HepG2 (cell line): ENCODE measurements around the gene FAM53C. TPM values are rescaled to one million over a fixed set of nuclear protein-coding genes. Genes with fewer than 3 reads are reported as not detected.

Experiments
- AKAP8 ChIP-seq: sonication (generic); formaldehyde crosslinking; IDR thresholded peaks from 2 replicates; pipeline ENCODE4 v1.5.1; 2020; ENCODE audit warnings: mild to moderate bottlenecking, missing genetic modification reagents
- CENPT ChIP-seq: sonication (generic); formaldehyde crosslinking; IDR thresholded peaks from 2 replicates; pipeline ENCODE4 v1.8.0; 2022; ENCODE audit warnings: low read depth, mild to moderate bottlenecking, moderate library complexity, missing genetic modification reagents
- HHEX ChIP-seq: IDR thresholded peaks from 2 replicates; pipeline ENCODE4 v1.6.1; 2016; ENCODE audit warnings: control low read depth
- ONECUT2 ChIP-seq: sonication (generic); formaldehyde crosslinking; IDR thresholded peaks from 2 replicates; pipeline ENCODE4 v1.4.0; 2020; ENCODE audit warnings: missing genetic modification reagents
- TOPORS ChIP-seq: sonication (generic); formaldehyde crosslinking; IDR thresholded peaks from 2 replicates; pipeline ENCODE4 v1.8.0; 2023; ENCODE audit warnings: mild to moderate bottlenecking, missing genetic modification reagents
- XRCC5 ChIP-seq: fragments of 200-400 bp; formaldehyde crosslinking; optimal IDR thresholded peaks from 2 replicates; pipeline ENCODE3; 2017; ENCODE audit warnings: mild to moderate bottlenecking, low read length
- ZNF589 ChIP-seq: sonication (generic); formaldehyde crosslinking; conservative IDR thresholded peaks from 2 replicates; pipeline ENCODE4 v1.8.0; 2022; ENCODE audit warnings: mild to moderate bottlenecking, moderate library complexity, missing genetic modification reagents
- ZNF720 ChIP-seq: sonication (generic); formaldehyde crosslinking; IDR thresholded peaks from 2 replicates; pipeline ENCODE4 v1.4.0; 2020; ENCODE audit warnings: missing genetic modification reagents
- polyA plus RNA-seq, 8 experiments: library from polyadenylated mRNA; depleted of rRNA in 3 of 8; stranded (reverse) in 7 of 8; unstranded in 1 of 8; fragments of >200 nt; fragmentation: Illumina TruSeq in 4 of 8; extraction: Trizol in 4 of 8; gene quantifications; 2 replicates each; pipeline versions ENCODE4 v1.2.1 to v1.2.3, GENCODE V29; 2011 to 2016; ENCODE audit warnings: low read depth in 4 of 8, missing spikeins in 1 of 8, mixed read lengths in 1 of 8; ENCODE audit not compliant: insufficient read depth in 1 of 8
- total RNA-seq, 5 experiments: library from RNA; depleted of rRNA; stranded (reverse); fragments of >200 nt; fragmentation: Illumina TruSeq; extraction: Trizol; gene quantifications; 2 replicates each; pipeline ENCODE4 v1.2.3, GENCODE V29; 2016; ENCODE audit warnings: low read depth in 1 of 5
- TF ChIP-seq, protein P1 (sequence below): sonication (generic); formaldehyde crosslinking; IDR thresholded peaks from 2 replicates; pipeline ENCODE4 v1.5.0; 2020; ENCODE audit warnings: mild to moderate bottlenecking, missing genetic modification reagents, borderline replicate concordance
- TF ChIP-seq, protein P2 (sequence below): sonication (generic); formaldehyde crosslinking; IDR thresholded peaks from 2 replicates; pipeline ENCODE4 v1.4.0; 2020; ENCODE audit warnings: missing genetic modification reagents, borderline replicate concordance
- TF ChIP-seq, protein P3 (sequence below): sonication (generic); formaldehyde crosslinking; IDR thresholded peaks from 2 replicates; pipeline ENCODE4 v1.4.0; 2020; ENCODE audit warnings: missing genetic modification reagents, borderline replicate concordance
- TF ChIP-seq, protein P4 (sequence below): sonication (generic); formaldehyde crosslinking; IDR thresholded peaks from 2 replicates; pipeline ENCODE4 v1.5.1; 2020; ENCODE audit warnings: mild to moderate bottlenecking, missing genetic modification reagents, moderate library complexity
- TF ChIP-seq, protein P5 (sequence below): sonication (generic); formaldehyde crosslinking; IDR thresholded peaks from 2 replicates; pipeline ENCODE4 v1.4.0; 2020; ENCODE audit warnings: mild to moderate bottlenecking, missing genetic modification reagents
- TF ChIP-seq, protein P6 (sequence below): sonication (generic); formaldehyde crosslinking; IDR thresholded peaks from 2 replicates; pipeline ENCODE4 v1.4.0; 2020; ENCODE audit warnings: mild to moderate bottlenecking, missing genetic modification reagents

The FAM53C gene
- total and polyA plus RNA-seq, 2 of the 13 experiments (the other 11 are each of a cell fraction or from before 2014, with no cell fraction given): 26.9 to 30.1 TPM

DNA sequence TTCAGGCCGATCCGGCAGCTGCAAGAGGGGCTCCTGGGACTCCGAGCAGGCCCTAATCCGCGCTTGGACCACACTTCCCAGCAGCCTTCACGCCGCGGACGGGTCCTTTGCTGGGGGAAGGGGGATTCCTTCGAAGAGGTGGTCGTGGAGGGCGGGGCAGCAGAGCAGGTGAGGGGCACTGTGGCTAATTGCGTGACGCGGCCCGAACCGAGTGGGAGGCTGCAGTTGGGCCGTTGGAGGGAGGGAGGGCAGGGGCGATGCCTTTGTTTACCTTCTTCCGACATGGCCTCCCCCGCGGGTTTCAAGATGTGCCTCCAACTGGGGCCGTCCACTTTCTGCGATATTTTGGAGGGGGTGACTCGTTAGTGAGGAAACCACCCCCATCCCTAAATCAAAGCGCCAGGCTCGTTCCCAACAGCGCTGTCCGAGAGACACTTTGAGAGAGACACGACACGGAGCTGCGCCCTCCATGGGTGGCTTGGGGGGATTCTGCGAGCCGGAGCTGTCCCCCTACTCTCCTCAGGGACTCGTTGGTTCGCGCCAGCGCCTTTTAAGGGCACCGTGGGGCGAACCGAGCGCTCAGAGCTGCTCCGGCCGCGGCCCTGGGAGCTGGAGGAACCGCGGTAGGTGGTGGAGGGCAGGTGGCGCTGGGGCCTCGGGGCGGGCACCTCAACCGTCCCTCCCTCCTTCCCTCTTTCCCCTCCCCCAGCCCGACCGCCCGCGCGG, at the start of gene FAM53C (continued):
- TF ChIP-seq, protein P1, sequence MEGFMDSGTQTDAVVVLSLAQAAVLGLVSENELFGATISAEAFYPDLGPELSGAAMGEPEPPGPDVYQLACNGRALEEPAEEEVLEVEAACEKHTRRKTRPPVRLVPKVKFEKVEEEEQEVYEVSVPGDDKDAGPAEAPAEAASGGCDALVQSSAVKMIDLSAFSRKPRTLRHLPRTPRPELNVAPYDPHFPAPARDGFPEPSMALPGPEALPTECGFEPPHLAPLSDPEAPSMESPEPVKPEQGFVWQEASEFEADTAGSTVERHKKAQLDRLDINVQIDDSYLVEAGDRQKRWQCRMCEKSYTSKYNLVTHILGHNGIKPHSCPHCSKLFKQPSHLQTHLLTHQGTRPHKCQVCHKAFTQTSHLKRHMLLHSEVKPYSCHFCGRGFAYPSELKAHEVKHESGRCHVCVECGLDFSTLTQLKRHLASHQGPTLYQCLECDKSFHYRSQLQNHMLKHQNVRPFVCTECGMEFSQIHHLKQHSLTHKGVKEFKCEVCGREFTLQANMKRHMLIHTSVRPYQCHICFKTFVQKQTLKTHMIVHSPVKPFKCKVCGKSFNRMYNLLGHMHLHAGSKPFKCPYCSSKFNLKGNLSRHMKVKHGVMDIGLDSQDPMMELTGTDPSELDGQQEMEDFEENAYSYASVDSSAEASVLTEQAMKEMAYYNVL (CRISPR knock-in tag): peak; percentile 87
- TF ChIP-seq, protein P2, sequence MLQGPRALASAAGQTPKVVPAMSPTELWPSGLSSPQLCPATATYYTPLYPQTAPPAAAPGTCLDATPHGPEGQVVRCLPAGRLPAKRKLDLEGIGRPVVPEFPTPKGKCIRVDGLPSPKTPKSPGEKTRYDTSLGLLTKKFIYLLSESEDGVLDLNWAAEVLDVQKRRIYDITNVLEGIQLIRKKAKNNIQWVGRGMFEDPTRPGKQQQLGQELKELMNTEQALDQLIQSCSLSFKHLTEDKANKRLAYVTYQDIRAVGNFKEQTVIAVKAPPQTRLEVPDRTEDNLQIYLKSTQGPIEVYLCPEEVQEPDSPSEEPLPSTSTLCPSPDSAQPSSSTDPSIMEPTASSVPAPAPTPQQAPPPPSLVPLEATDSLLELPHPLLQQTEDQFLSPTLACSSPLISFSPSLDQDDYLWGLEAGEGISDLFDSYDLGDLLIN: 0 out of 2 replicates have a peak, but pooled peaks have one; percentile 76
- peak; percentile 57; the same call in 1 of the 2 replicates for TF ChIP-seq CENPT (CRISPR knock-in tag)
- TF ChIP-seq ZNF720 (CRISPR knock-in tag): no peak
- TF ChIP-seq, protein P3, sequence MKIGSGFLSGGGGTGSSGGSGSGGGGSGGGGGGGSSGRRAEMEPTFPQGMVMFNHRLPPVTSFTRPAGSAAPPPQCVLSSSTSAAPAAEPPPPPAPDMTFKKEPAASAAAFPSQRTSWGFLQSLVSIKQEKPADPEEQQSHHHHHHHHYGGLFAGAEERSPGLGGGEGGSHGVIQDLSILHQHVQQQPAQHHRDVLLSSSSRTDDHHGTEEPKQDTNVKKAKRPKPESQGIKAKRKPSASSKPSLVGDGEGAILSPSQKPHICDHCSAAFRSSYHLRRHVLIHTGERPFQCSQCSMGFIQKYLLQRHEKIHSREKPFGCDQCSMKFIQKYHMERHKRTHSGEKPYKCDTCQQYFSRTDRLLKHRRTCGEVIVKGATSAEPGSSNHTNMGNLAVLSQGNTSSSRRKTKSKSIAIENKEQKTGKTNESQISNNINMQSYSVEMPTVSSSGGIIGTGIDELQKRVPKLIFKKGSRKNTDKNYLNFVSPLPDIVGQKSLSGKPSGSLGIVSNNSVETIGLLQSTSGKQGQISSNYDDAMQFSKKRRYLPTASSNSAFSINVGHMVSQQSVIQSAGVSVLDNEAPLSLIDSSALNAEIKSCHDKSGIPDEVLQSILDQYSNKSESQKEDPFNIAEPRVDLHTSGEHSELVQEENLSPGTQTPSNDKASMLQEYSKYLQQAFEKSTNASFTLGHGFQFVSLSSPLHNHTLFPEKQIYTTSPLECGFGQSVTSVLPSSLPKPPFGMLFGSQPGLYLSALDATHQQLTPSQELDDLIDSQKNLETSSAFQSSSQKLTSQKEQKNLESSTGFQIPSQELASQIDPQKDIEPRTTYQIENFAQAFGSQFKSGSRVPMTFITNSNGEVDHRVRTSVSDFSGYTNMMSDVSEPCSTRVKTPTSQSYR (CRISPR knock-in tag): peak; percentile 95; the same call in 1 of the 2 replicates
- no peak; the same call in 1 of the 2 replicates for TF ChIP-seq AKAP8 (CRISPR knock-in tag)
- TF ChIP-seq, protein P4, sequence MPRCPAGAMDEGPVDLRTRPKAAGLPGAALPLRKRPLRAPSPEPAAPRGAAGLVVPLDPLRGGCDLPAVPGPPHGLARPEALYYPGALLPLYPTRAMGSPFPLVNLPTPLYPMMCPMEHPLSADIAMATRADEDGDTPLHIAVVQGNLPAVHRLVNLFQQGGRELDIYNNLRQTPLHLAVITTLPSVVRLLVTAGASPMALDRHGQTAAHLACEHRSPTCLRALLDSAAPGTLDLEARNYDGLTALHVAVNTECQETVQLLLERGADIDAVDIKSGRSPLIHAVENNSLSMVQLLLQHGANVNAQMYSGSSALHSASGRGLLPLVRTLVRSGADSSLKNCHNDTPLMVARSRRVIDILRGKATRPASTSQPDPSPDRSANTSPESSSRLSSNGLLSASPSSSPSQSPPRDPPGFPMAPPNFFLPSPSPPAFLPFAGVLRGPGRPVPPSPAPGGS (CRISPR knock-in tag): no peak
- TF ChIP-seq, protein P5, sequence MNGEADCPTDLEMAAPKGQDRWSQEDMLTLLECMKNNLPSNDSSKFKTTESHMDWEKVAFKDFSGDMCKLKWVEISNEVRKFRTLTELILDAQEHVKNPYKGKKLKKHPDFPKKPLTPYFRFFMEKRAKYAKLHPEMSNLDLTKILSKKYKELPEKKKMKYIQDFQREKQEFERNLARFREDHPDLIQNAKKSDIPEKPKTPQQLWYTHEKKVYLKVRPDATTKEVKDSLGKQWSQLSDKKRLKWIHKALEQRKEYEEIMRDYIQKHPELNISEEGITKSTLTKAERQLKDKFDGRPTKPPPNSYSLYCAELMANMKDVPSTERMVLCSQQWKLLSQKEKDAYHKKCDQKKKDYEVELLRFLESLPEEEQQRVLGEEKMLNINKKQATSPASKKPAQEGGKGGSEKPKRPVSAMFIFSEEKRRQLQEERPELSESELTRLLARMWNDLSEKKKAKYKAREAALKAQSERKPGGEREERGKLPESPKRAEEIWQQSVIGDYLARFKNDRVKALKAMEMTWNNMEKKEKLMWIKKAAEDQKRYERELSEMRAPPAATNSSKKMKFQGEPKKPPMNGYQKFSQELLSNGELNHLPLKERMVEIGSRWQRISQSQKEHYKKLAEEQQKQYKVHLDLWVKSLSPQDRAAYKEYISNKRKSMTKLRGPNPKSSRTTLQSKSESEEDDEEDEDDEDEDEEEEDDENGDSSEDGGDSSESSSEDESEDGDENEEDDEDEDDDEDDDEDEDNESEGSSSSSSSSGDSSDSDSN (CRISPR knock-in tag): peak; percentile 91
- TF ChIP-seq ONECUT2 (CRISPR knock-in tag): no peak
- no peak for TF ChIP-seq HHEX
- TF ChIP-seq, protein P6, sequence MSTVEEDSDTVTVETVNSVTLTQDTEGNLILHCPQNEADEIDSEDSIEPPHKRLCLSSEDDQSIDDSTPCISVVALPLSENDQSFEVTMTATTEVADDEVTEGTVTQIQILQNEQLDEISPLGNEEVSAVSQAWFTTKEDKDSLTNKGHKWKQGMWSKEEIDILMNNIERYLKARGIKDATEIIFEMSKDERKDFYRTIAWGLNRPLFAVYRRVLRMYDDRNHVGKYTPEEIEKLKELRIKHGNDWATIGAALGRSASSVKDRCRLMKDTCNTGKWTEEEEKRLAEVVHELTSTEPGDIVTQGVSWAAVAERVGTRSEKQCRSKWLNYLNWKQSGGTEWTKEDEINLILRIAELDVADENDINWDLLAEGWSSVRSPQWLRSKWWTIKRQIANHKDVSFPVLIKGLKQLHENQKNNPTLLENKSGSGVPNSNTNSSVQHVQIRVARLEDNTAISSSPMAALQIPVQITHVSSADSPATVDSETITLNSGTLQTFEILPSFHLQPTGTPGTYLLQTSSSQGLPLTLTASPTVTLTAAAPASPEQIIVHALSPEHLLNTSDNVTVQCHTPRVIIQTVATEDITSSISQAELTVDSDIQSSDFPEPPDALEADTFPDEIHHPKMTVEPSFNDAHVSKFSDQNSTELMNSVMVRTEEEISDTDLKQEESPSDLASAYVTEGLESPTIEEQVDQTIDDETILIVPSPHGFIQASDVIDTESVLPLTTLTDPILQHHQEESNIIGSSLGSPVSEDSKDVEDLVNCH (CRISPR knock-in tag): no peak; the same call in 1 of the 2 replicates
- TF ChIP-seq XRCC5: no peak
- peak; percentile 82; the same call in 1 of the 2 replicates for TF ChIP-seq ZNF589 (CRISPR knock-in tag)
- peak; percentile 82 for TF ChIP-seq TOPORS (CRISPR knock-in tag)
